Activated naive CD8-positive, alpha-beta T cell (primary cell): Measurements from ENCODE around the gene MT1E.

ENCODE experiments used
- H3K27ac Mint-ChIP-seq: one replicate; pipeline ENCODE4 v1.8.0; 2021; ENCODE audit warnings: mixed read lengths
- H3K27me3 Mint-ChIP-seq: one replicate; pipeline ENCODE4 v1.8.0; 2021; ENCODE audit warnings: mixed read lengths
- H3K36me3 Mint-ChIP-seq: one replicate; pipeline ENCODE4 v1.8.0; 2021; ENCODE audit warnings: mixed read lengths
- H3K4me1 Mint-ChIP-seq: one replicate; pipeline ENCODE4 v1.8.0; 2021; ENCODE audit warnings: low read depth, mixed read lengths
- H3K4me3 Mint-ChIP-seq: one replicate; pipeline ENCODE4 v1.8.0; 2021; ENCODE audit warnings: mild to moderate bottlenecking, mixed read lengths
- H3K9me3 Mint-ChIP-seq: one replicate; pipeline ENCODE4 v1.8.0; 2021; ENCODE audit warnings: low read depth, mixed read lengths

The MT1E gene

GRCh38 chr16:56643080-56643778, 17.6 kb downstream of the MT1E start:
- H3K4me1 Mint-ChIP-seq, result peaks cover 25% of the 10 kb centered on the region
- no peak overlapping the region for H3K27ac Mint-ChIP-seq
- H3K4me3 Mint-ChIP-seq, result peak overlapping the region; percentile 66
- H3K27me3 Mint-ChIP-seq, result peaks cover 10% of the 10 kb centered on the region
- no peaks in the 10 kb centered on the region for H3K9me3 Mint-ChIP-seq
- no peaks in the 10 kb centered on the region for H3K36me3 Mint-ChIP-seq

DNA sequence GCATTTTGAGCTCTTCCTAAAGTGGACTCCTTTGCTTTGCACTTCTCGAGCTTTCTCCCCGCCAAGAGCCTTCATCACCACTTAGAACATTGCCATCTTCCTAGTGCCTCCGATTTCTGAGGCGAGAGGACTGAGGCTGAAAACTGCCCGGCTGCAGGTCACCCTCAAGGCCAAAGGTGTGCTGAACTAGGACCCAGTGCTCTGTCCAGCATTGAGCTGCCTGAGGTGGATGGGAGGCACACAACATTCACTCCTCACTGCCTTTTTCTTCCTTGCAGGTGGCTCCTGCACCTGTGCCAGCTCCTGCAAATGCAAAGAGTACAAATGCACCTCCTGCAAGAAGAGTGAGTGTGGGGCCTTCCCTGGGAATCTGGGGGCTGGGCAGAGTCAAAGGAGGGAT, 18.3 kb downstream of the MT1E start:
- Mint-ChIP-seq H3K4me1 (peaks cover 22% of the 10 kb centered on the region), H3K4me3 (peak overlapping the region; percentile 66), H3K9me3 (no peaks in the 10 kb centered on the region), H3K27ac (no peak overlapping the region), H3K27me3 (peaks cover 10% of the 10 kb centered on the region), H3K36me3 (no peaks in the 10 kb centered on the region)

GRCh38 chr16:56645311-56645710, 19.7 kb downstream of the MT1E start:
- Mint-ChIP-seq H3K4me1 (peaks cover 22% of the 10 kb centered on the region), H3K36me3 (no peaks in the 10 kb centered on the region), H3K4me3 (no peak overlapping the region), H3K27me3 (no peaks in the 10 kb centered on the region), H3K27ac (no peak overlapping the region), H3K9me3 (no peaks in the 10 kb centered on the region)

DNA sequence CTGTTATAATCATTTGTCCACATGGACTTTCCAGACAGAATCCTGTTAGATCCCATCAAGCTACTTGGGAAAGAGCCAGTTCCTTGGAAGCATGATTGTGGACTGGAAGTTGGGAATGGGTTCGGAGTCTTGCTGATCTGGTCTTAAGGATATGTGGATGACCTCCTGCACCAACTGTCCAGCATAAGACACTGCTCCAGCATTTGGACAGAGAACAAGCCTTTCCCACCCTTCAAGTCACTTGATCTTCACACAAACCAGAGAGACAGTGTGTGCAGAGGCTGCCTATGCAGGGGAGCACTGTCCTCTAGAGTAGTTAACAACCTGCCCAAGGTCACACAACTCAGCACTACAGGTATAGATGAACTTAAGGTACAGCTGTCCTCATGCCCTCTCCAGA, 20.3 kb downstream of the MT1E start:
- H3K4me3 Mint-ChIP-seq, result no peak overlapping the region
- peak overlapping the region; percentile 22 for H3K27ac Mint-ChIP-seq
- peaks cover 22% of the 10 kb centered on the region for H3K4me1 Mint-ChIP-seq
- H3K27me3 Mint-ChIP-seq, result no peaks in the 10 kb centered on the region
- no peaks in the 10 kb centered on the region for H3K36me3 Mint-ChIP-seq
- no peaks in the 10 kb centered on the region for H3K9me3 Mint-ChIP-seq

GRCh38 chr16:56647641-56648431, 22.3 kb downstream of the MT1E start:
- no peak overlapping the region for H3K4me3 Mint-ChIP-seq
- no peak overlapping the region for H3K27ac Mint-ChIP-seq
- peaks cover 15% of the 10 kb centered on the region for H3K4me1 Mint-ChIP-seq
- no peaks in the 10 kb centered on the region for H3K27me3 Mint-ChIP-seq
- H3K36me3 Mint-ChIP-seq, result no peaks in the 10 kb centered on the region
- no peaks in the 10 kb centered on the region for H3K9me3 Mint-ChIP-seq

- Mint-ChIP-seq H3K36me3 (no peaks in the 10 kb centered on the region), H3K27ac (no peak overlapping the region), H3K4me1 (peaks cover 3% of the 10 kb centered on the region), H3K4me3 (no peak overlapping the region), H3K9me3 (no peaks in the 10 kb centered on the region), H3K27me3 (no peaks in the 10 kb centered on the region)
Observed at GRCh38 chr16:56649271-56649670, 23.7 kb downstream of the MT1E start.

- Mint-ChIP-seq H3K36me3 (no peaks in the 10 kb centered on the region), H3K27ac (no peak overlapping the region), H3K27me3 (no peaks in the 10 kb centered on the region), H3K4me3 (no peak overlapping the region), H3K9me3 (no peaks in the 10 kb centered on the region), H3K4me1 (no peaks in the 10 kb centered on the region)
Observed at GRCh38 chr16:56649820-56650219, 24.2 kb downstream of the MT1E start.

- Mint-ChIP-seq H3K27ac (no peak within 1 kb of the TSS), H3K4me1 (no peaks in the 10 kb centered on the region), H3K36me3 (no peaks in the 10 kb centered on the region), H3K9me3 (no peaks in the 10 kb centered on the region), H3K4me3 (no peak within 1 kb of the TSS), H3K27me3 (no peaks in the 10 kb centered on the region)
Observed at GRCh38 chr16:56651586-56651985, 26.0 kb downstream of the MT1E start, which contains the start of gene MT1B. MT1B (plus strand) TSS chr16:56651886; CDS start chr16:56651954, 68 bp downstream.

GRCh38 chr16:56652600-56652999, 27.0 kb downstream of the MT1E start:
- H3K36me3 Mint-ChIP-seq, result no peaks in the 10 kb centered on the region
- H3K9me3 Mint-ChIP-seq, result no peaks in the 10 kb centered on the region
- H3K27me3 Mint-ChIP-seq, result no peaks in the 10 kb centered on the region
- no peak overlapping the region for H3K27ac Mint-ChIP-seq
- H3K4me3 Mint-ChIP-seq, result no peak overlapping the region
- H3K4me1 Mint-ChIP-seq, result peaks cover 4% of the 10 kb centered on the region

- Mint-ChIP-seq H3K4me3 (no peak overlapping the region), H3K9me3 (no peaks in the 10 kb centered on the region), H3K36me3 (no peaks in the 10 kb centered on the region), H3K27ac (no peak overlapping the region), H3K4me1 (peaks cover 8% of the 10 kb centered on the region), H3K27me3 (no peaks in the 10 kb centered on the region)
Observed at GRCh38 chr16:56653218-56653617, 27.6 kb downstream of the MT1E start.

- Mint-ChIP-seq H3K36me3 (peaks cover 3% of the 10 kb centered on the region), H3K4me1 (peaks cover 40% of the 10 kb centered on the region), H3K27me3 (no peaks in the 10 kb centered on the region), H3K9me3 (no peaks in the 10 kb centered on the region), H3K27ac (peak within 1 kb of the TSS; percentile 86), H3K4me3 (peak within 1 kb of the TSS; percentile 96)
Observed at GRCh38 chr16:56657555-56658326, 32.2 kb downstream of the MT1E start, which contains the start of gene MT1F. MT1F (plus strand) TSS chr16:56657959; CDS start chr16:56658059, 100 bp downstream.

DNA sequence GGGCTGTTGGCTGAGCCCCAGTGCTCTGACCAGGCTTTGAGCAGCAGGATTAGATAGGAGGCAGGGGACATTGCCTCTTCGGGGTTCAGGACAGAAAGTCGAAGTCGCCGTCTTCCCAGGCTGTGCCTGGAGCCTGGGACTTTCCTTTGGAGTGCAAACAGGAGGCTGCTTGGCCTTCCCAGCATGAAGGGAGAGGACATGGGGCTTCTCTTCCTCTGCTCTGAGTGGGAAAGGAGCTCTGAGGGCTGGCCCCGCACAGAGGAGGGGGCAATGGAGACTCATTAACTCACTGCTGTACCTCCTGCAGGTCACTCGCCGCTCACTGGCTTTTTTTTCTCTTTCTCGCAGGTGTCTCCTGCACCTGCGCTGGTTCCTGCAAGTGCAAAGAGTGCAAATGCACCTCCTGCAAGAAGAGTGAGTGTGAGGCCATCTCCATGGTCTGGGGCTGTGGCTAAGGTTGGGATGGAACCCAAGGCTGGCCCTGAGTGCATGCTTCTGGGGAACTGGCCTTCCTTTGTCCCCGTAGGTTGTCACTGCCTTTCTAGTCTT, 32.8 kb downstream of the MT1E start:
- H3K27ac Mint-ChIP-seq, result peak overlapping the region; percentile 86
- H3K9me3 Mint-ChIP-seq, result no peaks in the 10 kb centered on the region

DNA sequence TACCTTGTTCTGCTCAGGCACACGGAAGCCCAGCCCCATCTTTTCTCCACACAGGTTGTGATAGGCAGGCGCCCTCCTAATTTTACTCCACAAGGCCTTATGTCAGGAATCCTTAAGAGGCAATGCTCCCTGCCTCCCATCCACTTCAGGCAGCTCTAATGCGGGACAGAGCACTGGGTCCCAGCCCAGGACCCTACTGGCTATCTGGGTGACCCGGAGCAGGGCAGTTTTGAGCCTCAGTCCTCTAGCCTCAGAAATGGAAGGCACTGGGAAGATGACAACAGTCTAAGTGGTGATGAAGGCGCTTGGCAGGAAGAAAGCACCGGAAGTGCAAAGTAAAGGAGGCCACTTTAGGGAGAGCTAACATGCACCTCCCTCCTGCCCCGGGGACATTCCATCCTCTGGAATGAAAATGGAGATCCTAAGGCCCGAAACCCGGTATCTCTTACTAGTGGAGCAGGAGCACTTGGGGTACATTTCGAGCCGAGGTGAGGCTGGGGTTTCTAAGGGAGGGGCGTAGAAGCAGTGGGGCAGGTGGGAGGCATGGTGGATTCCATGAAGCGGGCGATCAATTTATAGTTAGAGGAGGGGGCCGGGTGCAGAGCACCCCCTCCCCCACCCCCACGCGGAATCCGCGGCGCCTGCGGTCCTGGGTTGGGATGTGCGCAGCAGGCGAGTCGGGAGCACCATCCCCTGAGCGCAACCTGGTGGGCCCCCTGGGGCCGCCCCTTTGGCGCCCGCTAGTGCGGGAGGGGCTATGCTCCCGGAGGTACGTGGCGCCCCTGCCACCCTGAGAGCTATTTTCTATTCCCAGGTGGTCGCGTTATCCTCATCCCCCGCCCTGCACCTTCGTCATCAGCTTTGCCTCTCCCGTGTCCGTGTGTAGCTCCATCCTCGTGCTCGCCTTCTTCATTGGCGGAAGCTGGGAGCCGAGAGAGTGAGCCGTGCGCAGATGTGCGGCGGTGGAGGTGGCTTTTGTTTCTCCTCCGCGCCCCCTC, 37.1 kb downstream of the MT1E start:
- Mint-ChIP-seq H3K4me1 (peaks cover 42% of the 10 kb centered on the region), H3K36me3 (peaks cover 8% of the 10 kb centered on the region), H3K9me3 (no peaks in the 10 kb centered on the region), H3K27ac (peak overlapping the region; percentile 91), H3K27me3 (peaks cover 4% of the 10 kb centered on the region), H3K4me3 (peak overlapping the region; percentile 88)

More for the DNA sequence above, 32.8 kb downstream of the MT1E start:
- H3K4me1 Mint-ChIP-seq, result peaks cover 42% of the 10 kb centered on the region
- H3K27me3 Mint-ChIP-seq, result no peaks in the 10 kb centered on the region
- peak overlapping the region; percentile 96 for H3K4me3 Mint-ChIP-seq
- H3K36me3 Mint-ChIP-seq, result peaks cover 3% of the 10 kb centered on the region

DNA sequence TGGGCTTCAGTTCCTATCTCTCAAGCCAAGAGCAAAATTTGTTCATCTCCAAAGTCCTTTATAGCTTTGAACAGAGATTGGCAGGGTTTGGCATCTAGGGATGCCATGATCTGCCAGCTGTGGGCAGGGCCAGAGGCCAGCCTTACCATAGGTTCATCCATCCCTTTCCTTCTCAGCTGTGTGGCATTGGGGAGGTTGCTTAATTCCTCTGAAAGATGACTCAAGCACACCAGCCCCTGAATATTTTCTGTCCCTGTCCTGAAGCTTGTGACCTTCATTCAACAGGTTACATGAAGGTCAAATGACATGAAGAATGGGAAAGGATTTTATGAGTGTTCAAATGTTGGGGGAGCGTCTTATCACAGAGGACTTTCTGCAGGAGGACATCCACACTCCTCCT, 38.9 kb downstream of the MT1E start:
- Mint-ChIP-seq H3K4me3 (no peak overlapping the region), H3K27me3 (peaks cover 15% of the 10 kb centered on the region), H3K4me1 (peaks cover 41% of the 10 kb centered on the region), H3K27ac (no peak overlapping the region), H3K36me3 (peaks cover 12% of the 10 kb centered on the region), H3K9me3 (no peaks in the 10 kb centered on the region)
